HAP-1 (cell line): ENCODE results near the gene ATF3.

Experiments used
- DNase-seq, 2 experiments: peaks; one replicate each; pipeline ENCODE4 v3.0.0-alpha.2; 2016 to 2020; ENCODE audit warnings: low spot score in 2 of 2
- H3K27me3 ChIP-seq: fragments of 250-450 bp; sonication (Bioruptor Pico); 2 replicates; pipeline ENCODE4 v1.5.1; 2020; ENCODE audit warnings: low read depth, mild to moderate bottlenecking, moderate library complexity
- H3K36me3 ChIP-seq: fragments of 250-450 bp; sonication (Bioruptor Pico); replicated peaks from 2 replicates; pipeline ENCODE4 v1.5.1; 2020; ENCODE audit warnings: mild to moderate bottlenecking
- H3K4me1 ChIP-seq: fragments of 250-450 bp; sonication (Bioruptor Pico); 2 replicates; pipeline ENCODE4 v1.5.1; 2020; ENCODE audit warnings: mild to moderate bottlenecking
- H3K4me3 ChIP-seq: fragments of 250-450 bp; sonication (Bioruptor Pico); 2 replicates; pipeline ENCODE4 v1.5.1; 2020; ENCODE audit warnings: mild to moderate bottlenecking, moderate library complexity
- H3K9me3 ChIP-seq: fragments of 250-450 bp; sonication (Bioruptor Pico); 2 replicates; pipeline ENCODE4 v1.5.1; 2020; ENCODE audit warnings: mild to moderate bottlenecking, moderate library complexity
- in situ Hi-C: fragments of 300-500 bp; cut with MboI; formaldehyde crosslinking; loops from 3 replicates; pipeline ENCODE4 v1.14.3; 2020; ENCODE audit warnings: low sequenced_read_pairs, inconsistent platforms, mixed read lengths

ATF3 gene

GRCh38 chr1:212669102-212669501 is 60.5 kb downstream of the ATF3 start:
- Histone ChIP-seq H3K9me3 (no peaks in the 10 kb centered on the region), H3K27me3 (no peaks in the 10 kb centered on the region; the same call in 1 of the 2 replicates), H3K4me3 (no peak overlapping the region), H3K4me1 (peaks cover 2% of the 10 kb centered on the region), H3K36me3 (no peaks in the 10 kb centered on the region)
- peak; percentile 6 to 45 for DNase-seq
- in situ Hi-C loops: no loop called here

GRCh38 chr1:212669600-212669999 is 61.0 kb downstream of the ATF3 start:
- in situ Hi-C loops: no loop called here
- Histone ChIP-seq H3K4me3 (no peak overlapping the region), H3K4me1 (peaks cover 2% of the 10 kb centered on the region), H3K9me3 (no peaks in the 10 kb centered on the region), H3K36me3 (no peaks in the 10 kb centered on the region), H3K27me3 (no peaks in the 10 kb centered on the region; the same call in 1 of the 2 replicates)
- DNase-seq: no peak

- no peak for DNase-seq
- Histone ChIP-seq H3K9me3 (no peaks in the 10 kb centered on the region), H3K4me1 (peaks cover 2% of the 10 kb centered on the region), H3K4me3 (no peak overlapping the region), H3K36me3 (no peaks in the 10 kb centered on the region), H3K27me3 (no peaks in the 10 kb centered on the region; the same call in 1 of the 2 replicates)
- in situ Hi-C loops: no loop called here
These were observed 61.7 kb downstream of the ATF3 start for GRCh38 chr1:212670301-212670700.
